GM10847 (cell line): ENCODE data around the gene VPS18.
A peak's percentile ranks its signal among the peaks of the same experiment; 100 is the strongest.

Source experiments
- POLR2A ChIP-seq: IDR thresholded peaks from 2 replicates; pipeline ENCODE4 v1.6.1; 2011; ENCODE audit not compliant: insufficient read length; ENCODE audit errors: extremely low read depth

The VPS18 gene

DNA sequence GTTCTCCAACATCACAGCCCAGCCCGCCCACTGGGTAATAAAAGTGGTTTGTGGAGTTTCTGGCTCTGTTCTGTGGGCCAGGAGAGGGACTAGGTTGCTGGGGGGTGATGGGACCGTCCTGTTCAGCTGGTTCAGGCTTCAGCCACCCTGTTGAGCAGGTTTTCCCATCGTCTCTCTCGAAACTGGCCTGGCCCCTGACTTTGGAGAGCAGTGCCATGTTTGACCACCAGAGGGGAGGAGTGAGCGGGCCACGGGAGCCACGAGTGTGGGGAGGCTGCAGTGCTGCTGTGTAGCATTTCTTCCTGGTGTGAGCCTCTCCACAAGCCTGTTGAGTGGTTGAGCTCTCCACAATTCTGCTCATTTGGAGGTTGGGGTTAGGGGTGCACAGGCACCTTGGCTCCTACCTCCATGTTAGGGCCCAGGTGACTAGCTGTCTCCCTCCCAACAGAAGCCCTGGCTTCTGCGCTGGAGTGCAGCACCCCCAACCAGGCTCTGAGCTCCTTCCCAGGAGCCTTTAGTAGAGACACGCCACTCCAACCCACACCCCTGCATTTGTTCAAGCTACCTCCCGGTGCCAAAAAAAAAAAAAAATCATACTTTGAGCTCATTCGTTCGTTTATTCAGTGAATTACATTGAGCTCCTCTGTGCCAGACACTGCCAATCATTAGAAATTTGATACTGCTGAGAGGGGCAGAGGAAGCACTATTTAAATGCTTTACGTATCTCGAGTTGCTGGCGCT, 36.5 kb upstream of the VPS18 start:
- TF ChIP-seq POLR2A: no peak

DNA sequence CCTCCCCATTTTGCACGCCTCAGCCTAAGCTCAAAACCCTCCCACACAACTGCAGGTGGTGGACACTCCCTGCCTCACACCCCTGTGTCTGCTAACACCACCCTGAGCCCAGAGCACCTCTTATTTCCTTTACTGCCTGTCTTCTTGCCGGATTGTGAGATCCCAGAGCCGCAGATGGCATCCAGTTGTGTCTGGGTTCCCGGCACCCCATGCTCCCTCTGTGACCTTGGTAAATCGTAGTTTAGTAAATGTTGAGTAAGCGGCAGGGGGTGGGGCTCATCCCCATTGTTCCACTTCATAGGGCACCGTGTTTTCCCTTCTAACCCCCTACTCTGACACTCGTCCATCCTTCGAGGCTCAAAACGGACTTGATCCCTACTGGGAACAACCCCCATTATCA, 35.5 kb upstream of the VPS18 start:
- TF ChIP-seq POLR2A: no peak

DNA sequence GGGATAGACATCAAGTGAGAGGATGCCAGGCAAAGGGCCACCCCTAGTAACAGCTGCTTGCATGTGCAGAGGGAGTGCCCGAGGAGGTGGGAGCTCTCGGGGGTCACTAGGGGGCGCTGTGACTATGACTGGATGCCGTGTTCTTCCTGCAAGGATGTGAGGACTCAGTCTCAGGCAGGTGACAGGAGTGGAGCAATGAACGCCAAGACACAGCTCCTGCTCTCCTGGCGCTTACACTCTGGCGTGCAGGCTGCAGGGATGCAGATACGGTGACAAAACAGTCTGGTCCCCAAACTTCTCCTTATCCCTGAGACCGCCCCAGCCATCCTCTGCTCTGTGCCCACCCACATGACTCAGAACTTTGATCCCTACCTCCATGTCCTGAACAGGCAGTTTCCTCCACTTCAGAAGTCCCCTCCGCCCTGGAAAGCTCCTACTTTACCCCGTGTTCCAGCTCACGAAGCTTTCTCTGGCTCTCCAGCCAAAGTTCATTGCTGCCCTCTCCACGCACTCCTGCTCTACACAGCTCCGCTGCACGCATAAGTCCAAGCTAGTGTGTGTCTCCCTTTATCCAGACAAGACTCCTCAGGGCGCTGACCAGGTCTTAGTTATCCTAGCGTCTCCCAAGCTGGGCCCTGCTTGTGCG, 34.9 kb upstream of the VPS18 start:
- TF ChIP-seq POLR2A: no peak

DNA sequence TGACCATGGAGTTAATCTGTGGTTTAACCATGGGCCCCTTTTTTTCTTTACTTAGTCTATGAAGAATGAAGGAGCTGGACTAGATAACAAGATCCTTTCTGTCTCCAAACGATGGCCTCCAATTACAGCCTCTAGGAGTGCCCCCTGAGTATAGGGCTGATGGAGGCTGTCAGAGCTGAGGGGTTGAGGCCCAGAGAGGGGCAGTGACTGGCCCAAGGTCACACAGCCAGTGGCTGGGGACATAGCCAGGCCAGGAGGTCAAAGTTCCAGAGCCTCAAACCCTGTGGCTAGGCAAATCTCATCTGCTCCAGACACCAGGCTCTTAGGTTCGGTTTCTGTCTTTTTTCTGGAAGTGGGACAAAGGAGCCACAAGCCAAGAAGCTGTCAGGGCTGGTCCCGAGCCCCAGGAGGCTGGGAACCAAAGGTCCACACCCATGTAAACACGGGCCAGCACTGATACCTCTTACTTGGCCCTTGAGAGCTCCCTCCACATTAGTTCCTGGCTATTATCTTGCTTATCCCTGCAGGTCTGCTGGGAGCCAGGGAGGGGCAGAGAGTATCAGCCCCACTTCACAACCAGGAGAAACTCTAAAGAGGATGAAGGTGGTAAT, 30.5 kb upstream of the VPS18 start:
- TF ChIP-seq POLR2A: no peak

DNA sequence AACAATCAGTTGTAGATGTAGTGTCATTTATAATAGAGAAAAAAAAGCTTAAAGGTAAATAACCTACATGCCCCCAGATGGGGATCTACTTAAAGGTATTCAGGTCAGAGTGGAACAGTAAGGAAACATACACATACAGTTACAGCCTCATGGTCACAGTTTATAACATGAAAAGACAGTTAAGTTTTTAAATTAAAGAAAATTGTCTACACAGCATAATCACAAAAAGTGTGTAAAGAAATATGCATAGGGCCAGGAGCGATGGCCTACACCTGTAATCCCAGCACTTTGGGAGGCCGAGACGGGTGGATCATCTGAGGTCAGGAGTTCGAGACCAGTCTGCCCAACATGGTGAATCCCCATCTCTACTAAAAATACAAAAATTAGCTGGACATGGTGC, 27.1 kb upstream of the VPS18 start:
- TF ChIP-seq POLR2A: no peak

DNA sequence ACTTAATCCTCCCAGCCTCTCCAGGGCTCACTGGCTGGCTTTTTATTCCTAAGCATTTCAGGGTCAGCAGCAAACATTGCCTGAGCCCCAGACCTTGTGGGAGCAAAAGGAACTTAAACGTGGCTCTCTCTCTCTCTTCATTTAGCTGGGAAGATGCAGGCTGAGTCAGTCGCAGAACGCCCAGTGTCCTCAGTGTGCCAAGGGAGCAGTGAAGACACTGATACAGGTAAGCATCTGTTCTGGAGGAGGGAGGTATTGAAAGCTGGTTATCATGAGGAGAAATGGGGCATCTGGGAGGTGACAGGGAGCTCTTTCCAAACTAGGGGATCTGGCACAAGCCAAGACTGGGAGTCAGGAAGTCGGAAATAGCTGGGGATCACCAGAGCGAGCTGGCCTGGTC, 24.6 kb upstream of the VPS18 start:
- no peak for TF ChIP-seq POLR2A

DNA sequence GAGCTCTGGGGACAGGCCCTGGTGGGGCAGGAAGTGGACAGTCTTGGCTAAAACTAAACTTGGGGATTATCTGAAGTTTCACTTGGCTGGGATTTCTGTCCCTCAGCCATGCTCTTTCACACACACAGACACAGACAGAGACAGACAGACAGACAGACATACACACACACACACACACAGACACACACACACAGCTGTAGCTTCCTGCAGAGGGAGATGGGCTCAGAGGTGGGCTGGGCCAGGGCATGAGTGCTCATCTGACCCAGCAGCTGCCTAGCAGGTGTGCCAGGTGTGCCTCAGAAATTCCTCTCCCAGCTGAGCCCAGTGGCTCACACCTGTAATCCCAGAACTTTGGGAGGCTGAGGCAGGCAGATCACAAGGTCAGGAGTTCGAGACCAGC, 23.5 kb upstream of the VPS18 start:
- no peak for TF ChIP-seq POLR2A

DNA sequence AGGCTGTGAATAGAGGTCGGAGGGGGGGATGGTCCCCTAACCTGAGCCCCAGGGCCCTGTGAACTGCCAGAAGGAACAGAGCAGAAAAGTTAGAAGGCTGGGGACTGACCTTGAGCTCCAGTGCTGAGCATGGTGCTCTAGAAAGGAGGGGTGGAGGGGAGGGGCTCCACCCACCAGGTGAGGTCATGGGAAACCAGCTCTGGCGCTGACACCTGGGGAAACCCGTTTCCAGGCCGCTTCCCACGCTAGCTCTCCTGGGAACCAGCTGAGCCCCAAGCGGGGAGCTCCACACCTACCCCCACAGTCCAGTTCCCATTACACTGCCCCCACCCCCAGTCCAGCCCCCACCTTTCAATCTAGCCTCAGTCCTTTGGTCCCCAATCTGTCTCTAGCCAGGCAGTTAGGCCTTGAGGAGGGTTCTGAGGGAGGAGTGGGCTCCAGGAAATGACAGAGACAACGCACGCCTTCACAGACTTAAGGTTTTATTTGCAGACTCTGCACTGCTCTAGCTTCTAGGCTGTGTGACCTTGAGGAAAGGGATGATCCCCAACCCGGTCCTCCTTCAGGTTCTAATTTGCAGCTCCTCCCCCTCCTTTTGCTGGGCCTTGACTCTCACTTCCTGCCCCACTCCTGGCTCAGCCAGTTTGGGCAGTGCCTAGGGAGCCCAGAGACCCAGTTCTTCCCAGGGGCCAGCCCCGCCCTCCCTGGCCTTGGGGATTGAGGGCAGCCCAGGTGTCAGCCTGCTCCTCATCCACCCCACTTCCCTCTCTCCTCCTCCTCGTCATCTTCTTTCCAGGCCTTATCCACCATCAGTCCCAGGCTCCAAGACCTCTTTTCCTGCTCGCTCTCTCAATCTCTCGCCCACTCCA, 22.3 kb upstream of the VPS18 start:
- TF ChIP-seq POLR2A: no peak

DNA sequence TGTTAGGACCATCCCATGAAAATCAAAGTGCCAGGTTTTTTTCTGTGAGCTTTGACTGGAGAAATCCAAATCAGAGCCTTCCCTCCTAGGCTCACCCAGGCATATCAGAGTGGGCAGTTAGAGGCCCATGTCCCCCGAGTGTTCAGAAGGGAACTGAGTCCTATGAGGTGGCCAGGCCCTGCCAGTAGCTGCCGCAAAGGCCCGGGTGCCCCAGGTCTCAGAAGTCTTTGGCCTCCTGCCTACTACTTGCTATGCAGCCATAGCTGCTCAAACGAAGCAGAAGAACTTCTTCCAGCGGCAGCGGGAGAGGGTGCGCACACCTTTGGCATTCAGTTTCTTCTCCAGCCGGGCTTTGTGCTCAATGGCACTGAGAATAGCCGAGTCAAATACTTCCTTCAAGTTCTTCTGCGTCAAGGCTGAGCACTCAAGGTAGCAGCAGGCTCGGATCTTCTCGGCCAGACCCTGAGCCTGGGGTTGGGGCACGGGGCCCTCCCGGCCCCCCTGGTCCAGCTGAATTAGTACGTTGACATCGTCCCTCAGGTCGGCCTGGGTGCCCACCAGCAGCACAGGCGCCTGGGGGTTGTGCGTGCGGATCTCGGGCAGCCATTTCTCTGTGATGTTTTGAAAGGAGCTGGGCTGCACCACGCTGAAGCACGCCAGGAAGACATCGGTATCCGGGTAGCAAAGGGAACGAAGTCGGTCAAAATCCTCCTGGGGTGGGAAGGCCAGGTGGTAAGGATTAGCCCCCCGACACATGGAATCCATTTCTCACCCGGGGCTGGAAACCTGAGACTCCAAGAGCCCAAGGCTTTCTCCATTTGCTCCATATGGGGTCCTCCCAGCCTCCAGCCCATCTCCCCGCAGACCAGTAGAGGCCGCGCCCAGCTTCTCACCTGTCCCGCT, 21.2 kb upstream of the VPS18 start:
- no peak for TF ChIP-seq POLR2A

DNA sequence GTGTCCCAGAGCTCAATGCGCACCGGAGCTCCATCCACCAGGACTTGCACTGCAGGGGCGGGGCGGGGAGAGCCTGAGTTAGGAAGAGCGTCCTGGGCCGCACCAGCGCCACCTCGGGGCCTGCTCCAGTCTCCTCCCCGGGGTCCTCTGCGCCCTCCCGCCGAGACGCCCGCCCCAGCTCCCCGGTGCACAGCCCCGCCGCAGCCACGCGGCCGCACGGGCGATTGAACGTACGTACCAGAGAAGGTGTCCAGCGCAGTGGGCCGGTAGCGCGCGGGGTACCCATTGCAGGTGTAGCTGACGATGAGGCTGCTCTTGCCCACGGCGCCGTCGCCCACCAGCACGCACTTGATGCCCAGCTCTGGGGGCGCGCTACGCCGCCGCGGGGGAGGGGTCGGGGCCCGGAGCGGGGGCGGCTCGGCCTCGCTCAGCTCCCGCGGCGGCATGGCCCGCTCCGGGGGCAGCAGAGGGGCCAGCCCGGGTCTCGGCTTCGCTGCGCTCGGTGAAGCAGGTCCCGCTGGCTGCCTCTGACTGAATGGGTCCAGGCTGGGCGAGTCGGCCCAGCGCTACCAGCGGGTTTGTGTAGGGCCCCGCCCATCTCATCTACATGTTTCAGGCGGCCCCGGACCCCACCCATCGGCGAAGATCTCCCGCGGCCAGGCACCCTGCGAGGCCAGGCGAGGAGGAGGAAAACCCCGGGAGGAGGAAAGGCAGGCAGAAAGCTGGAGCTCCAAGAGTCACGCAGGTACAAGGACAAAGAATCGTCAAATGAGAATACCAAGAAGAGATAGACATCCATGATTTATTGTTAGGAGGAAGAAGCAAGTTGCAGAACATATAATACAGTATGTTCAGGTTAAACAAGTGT, 20.3 kb upstream of the VPS18 start, which contains the start of gene RHOV:
Gene RHOV (minus strand): TSS at position 541 of the 868 bp plus-strand sequence. CDS start 95 bp downstream, at position 446.
- peak; percentile 43 for TF ChIP-seq POLR2A

DNA sequence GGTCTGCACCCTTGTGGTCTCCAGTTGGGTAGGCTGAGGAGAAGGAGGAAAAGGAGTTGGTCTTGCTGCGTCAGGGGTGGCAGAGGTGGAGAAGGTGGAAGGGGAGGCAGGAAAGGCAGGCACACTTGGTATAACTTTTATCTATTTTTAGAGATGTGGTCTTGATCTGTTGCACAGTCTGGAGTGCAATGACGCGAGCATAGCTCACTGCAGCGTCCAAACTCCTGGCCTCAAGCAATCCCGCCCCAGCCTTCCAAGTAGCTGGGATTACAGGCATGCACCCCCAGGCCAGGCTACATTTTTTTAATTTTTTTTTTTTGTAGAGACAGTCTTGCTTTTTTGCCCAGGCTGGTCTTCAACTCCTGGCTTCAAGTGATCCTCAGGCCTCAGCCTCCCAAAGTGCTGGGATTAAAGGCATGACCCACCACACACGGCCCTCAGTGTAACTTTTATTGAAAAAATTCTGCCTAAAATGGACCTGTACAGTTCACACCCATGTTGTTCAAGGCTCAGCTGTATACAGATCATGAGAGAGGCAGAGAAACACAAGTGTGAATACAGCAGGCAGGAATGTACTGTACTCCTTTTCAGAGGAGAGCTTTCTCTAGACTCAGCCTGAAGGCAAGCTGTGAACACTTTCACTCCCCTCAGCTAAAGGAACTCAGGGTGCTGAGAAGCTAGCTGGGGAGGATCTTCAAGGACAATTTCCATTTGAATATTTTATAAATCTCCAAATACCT, 18.1 kb upstream of the VPS18 start:
- TF ChIP-seq POLR2A: no peak

DNA sequence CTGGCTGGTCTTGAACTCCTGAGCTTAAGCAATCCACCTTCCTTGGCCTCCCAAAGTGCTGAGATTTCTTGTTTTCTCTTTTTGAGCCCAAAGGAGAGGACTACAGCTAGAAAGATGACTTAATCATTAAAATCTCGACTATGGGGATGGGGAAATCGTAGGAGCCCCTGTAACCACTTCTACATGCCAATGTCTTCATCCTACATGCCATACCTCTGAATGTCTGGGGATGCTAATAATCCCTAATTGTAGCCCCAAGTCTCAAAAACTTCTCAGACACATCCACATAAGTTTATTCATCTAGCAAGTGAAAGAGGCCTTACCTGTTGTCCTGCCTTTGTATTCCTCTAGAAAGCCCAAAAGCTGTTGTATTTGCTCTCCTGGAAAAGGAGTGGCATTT, 16.6 kb upstream of the VPS18 start:
- no peak for TF ChIP-seq POLR2A

DNA sequence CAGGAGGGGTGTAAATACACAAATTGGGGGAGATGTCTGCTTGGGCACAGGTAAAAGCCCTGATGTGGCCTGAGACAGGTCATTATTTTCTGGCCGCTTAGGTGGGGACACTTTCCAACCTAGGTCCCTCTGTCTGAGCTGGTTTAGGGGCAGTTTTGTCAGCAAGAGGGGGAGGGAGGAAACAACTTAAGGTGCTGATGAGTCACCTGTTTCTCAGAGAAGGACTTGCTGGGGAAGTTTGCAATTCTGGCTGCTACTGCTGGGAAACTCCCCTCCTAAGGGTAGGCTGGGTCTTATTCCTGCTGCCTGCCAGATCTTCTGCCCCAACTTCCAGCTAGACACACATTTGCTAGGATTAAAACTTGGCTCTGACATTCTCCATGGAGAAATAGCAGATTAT, 15.5 kb upstream of the VPS18 start:
- no peak for TF ChIP-seq POLR2A
